Stimulated activated CD4-positive, alpha-beta T cell treated with anti-CD3 and anti-CD28 coated beads, Interleukin-12 subunit alpha, Interleukin-12 subunit beta, amount 100 ng/mL, for 48 hours (primary cell): Measurements from ENCODE around the gene FOXA2.
"Not testable (repeated sequence)": the region's sequence is repeated elsewhere in the genome, so short reads cannot be mapped to it uniquely, and the experiment has no call there.

Source experiments
- DNase-seq, 3 donors: peaks; one replicate each; pipeline ENCODE4 v3.0.0-alpha.2; 2020; ENCODE audit warnings: low read depth in 2 of 3, low spot score in 1 of 3

Gene FOXA2

DNA sequence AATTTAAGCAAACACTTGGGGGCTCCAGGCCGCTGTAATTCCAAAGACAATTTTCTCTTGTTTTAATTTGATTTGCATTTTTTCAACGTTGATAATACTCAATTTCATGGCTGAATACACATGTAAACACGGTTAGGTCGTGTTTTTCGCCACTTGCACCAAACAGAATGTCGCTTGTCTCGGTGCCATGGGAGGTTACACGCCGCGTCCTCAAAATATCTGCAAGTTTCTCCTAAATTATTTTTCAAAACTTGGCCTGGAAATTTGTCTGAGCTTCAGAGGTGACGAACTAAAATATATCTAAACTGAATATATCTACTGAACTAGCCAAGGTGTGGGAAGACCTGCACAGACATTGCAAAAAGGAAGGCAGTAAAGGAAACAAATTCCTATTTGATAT lies 15.0 kb downstream of the FOXA2 start:
- no peak for DNase-seq

GRCh38 chr20:22568872-22569344 lies 15.5 kb downstream of the FOXA2 start:
- no peak for DNase-seq

GRCh38 chr20:22567944-22568871 lies 16.2 kb downstream of the FOXA2 start:
- DNase-seq = no peak

DNA sequence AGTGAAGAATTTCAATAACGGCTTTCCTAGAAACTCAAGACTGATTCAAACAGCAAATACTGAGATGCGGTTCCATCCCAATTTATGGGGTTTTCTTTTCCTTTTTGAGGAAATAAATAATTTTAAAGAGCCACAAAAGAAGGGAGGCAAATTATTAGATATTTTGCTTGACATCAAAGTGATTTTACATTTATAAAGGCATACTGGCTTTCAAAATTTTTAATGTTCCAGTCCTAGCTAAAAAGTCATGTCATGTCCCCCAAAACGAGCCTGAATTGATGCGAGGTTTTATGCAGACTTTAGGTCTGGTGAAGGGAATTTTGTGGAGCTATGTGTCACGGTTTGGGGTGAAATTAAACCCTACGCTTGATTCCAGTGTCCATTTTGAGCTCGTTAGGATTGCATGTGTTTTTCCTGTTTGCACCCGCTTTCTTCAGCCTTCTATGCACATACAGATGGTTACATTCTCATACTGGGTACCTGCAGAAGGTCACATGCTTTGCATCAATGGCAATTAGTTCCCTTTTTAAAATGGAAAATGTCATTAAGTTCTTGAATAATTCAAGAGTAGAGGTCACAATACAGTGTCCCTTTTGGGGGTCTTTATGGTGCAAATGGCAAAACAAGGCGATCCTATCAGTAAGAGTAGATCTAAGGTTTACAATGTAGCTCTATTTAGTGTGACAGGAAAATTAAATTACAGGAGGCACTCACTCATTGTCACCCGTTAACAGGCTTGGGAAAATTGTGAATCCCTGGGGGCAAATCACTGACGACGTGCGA lies 17.3 kb downstream of the FOXA2 start:
- no peak for DNase-seq

DNA sequence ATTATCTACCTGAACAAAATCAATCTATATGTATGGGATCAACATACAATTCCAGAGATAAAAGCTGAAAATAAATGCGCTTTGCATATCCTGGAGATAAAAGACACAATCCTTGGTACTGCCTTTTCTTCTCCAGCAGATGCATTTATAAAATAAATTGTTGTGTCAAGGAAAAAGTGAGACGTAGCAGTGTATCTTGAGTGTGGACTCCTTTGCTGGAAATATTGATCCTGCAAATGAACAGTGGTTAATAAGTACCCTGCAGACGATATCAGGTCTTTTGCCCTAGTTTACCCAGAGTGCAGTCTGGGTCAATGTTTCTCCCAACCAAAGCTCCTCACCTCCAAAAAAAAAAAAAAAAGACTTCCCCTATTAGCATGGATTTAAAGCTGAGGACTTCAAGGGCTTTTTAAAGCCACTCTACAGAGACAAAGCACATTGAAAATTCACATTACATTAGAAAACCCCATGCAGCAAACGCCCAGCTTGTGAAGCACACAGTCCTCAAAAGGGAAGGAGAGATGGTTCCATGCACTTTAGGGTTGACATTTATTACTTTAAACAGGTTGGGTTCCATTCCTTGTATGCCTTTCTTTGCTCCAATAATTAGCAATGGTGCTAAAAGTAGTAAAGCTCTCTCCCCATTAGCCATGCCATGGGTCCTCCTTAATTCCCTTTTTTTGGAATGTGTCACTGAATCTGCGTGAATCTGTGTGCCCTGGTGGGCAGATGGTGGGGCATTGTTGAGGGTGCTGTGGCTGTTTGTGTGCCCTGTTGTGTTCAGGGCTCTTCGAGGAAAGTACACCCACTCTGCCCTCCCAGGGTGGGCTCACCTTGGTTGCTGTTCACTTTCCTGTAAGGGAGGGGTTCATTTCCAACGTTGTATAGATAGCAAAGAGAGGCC lies 21.1 kb downstream of the FOXA2 start:
- no peak for DNase-seq

GRCh38 chr20:22562620-22563019 lies 21.8 kb downstream of the FOXA2 start:
- DNase-seq = no peak

DNA sequence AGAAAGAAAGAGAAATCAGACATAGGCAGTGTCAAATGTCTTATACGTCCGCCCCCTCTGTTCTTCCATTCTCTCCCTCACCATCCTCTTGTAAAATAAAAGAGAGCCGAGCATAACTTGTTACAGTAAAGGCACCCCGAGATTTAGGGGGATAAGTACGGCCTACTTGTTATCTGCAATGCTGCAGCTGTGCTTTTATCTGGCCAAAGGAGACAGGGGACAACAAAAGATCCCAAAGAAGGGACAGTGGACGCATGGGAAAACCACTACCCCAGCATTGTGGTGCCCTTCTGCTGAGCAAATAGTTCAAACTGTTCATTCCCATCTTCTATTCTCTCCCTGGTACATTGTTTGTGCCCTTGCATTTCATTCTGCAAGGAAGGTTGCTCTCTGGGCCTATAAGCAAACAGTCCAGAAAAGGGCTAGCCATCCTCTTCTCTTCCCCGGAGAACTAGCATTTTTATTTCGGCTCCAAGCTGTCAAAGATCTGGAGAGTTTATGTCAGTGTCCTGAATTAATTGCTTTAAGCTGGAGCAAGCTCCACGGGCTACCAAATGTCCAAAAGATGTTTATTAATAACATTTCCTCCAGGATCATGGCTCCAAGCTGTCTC lies 22.3 kb downstream of the FOXA2 start:
- DNase-seq = no peak

DNA sequence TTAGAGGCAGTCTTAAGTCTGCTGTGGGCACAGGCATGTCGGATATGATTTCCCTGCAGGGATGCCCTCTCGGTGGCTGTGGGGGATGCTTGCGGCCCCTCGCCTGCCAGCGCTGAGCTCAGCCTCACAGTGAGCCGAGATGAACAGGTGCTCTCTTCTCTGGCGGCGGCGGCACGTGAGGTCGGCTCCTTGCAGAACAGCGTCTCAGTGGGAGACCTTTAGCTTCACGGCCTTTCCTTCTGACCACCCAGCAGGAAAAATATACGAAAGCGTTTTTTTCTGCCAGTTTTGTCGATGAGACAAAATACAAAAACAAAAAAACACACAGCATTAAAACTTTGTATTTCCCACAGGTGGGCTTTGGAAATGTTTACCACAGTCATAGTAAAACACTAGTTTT lies 23.6 kb downstream of the FOXA2 start:
- no peak for DNase-seq

GRCh38 chr20:22559711-22560318 lies 24.6 kb downstream of the FOXA2 start:
- DNase-seq = no peak

GRCh38 chr20:22557403-22558276 lies 26.7 kb downstream of the FOXA2 start:
- no peak for DNase-seq

DNA sequence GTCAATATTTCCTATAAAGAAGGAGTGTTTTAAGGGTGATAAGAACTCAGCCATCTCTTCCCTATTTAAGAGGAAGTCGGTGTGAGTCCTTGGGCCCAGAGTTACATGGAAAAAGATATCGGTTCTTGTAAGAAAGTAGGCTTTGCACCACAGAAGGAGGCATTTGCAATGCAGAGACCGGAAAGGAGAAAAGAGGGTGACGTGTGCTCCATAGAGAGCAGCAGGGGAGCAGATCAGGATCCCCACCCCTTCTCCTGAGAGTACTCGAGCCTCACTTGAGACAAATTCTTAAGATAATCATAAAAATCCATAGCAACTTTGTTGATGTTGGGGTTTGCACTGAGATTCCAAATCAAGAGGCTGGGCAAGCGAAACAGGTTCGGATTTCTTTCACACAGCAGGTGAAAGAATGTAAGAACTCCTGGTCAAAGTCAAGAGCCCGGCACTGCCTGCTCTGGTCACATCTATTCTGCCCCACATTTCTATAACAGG lies 27.8 kb downstream of the FOXA2 start:
- DNase-seq = no peak

- DNase-seq = no peak
Observed at GRCh38 chr20:22555791-22556564, 28.4 kb downstream of the FOXA2 start.

DNA sequence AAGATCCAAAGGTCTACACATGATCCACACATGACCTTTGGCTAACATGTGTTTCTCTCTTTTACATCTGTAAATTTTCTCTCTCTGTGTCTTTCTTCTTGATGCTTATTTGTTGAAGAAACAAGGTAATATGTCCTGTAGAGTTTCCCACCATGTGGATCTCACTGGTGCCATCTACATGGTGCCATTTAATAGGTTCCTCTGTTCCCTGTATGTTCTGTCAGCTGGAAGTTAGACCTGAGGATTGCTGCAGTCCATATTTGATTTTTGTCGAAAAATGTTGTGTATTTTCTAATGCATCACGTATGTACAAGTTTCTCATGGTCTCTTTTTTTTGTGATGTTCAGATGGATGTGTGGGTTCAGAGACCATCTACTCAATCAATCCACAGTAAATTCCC lies 30.0 kb downstream of the FOXA2 start:
- DNase-seq = no peak

- DNase-seq = not testable (repeated sequence)
Observed at GRCh38 chr20:22550514-22550913, 33.9 kb downstream of the FOXA2 start.

DNA sequence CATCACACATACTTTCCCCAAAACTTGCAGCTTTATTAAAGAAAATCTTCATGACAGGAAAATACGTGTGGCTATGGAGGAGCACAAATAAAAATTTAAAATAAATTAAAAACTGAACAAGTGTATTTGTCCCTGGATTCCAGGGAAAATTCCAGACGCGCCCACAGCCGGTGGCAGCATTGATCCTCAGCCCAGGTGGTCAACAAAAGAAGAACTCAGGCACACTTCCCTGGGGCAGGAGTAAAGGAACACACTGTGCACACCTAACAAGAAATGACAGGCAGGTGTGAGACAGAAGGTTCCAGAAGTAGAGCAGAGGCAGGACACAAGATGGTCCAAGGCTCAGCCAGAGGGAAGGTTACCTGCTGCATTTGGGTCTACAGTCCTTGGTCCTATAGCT lies 36.3 kb downstream of the FOXA2 start:
- no peak for DNase-seq

DNA sequence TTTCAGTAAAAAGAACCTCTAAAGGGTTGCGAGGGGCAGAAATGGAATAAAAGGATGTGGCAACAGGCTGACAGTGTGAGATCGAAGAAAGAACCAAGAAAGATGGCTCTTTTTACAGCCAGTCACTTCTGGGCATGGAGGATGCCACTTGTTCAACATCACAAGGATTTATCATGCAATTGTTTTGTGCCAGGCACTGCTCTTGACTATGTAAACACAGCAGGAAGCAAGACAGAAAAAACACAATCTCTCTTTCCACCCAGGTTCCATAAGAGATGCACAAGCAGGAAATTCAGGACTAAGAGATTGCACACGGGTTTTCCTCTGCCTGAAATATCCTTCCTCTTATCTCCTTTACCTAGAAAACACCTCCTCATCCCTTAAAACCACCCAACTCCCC lies 38.0 kb downstream of the FOXA2 start:
- no peak for DNase-seq

DNA sequence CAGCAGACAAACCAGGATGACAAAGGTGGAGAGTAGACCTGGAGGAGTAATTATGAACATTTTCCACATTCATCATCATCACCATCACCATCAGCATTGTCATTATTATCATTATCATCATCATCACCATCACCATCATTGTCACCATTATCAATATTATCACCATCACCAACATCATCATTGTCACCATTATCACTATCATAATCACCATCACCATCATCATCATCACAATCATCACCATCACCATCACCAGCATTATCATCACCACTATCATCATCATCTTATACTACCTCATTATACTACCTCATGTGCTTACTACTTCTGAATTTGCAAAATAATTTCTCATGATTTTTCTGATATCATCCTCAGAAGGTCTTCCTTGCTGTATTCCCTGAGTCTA lies 39.3 kb downstream of the FOXA2 start:
- no peak for DNase-seq

DNA sequence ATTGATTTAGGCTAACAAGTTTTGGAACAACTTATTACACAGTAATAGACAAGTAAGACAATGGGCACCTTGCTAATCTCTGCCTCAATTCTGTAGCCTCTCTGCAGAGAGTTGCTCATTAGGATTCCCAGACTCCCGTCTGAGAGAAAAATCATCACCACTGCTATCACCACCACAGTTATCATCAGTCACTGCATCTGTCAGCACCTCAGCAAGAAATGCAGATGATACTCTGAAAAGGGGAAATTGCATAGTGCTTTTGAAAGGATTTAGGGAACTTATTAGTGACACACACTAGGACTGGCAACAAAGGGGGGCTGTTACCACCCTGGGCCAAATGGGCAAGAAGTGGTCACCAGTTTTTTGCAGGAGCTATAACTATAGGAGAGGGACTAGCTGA lies 39.9 kb downstream of the FOXA2 start:
- no peak for DNase-seq
